Erythroblast (primary cell): ENCODE data around the gene NLRC5.

Experiments used
- GATA1 ChIP-seq: IDR thresholded peaks from 2 replicates; pipeline ENCODE4 v1.6.1; 2011; ENCODE audit warnings: low read depth, mild to moderate bottlenecking, control low read depth, low read length, moderate library complexity
- POLR2A ChIP-seq: IDR thresholded peaks from 2 replicates; pipeline ENCODE4 v1.6.1; 2011; ENCODE audit warnings: mild to moderate bottlenecking, low read length

- TF ChIP-seq POLR2A (no peak), GATA1 (no peak)
These were observed 43.4 kb upstream of the NLRC5 start for GRCh38 chr16:56945847-56946527.
